HepG2 (cell line): ENCODE results near the gene PRCD. TPM values are rescaled to one million over a fixed set of nuclear protein-coding genes. Genes with fewer than 3 reads are reported as not detected.
A peak's percentile ranks its signal among the peaks of the same experiment; 100 is the strongest.

Experiments used
- AHR ChIP-seq: IDR thresholded peaks from 2 replicates; pipeline ENCODE4 v1.6.1; 2018; ENCODE audit warnings: missing genetic modification reagents, missing compliant biosample characterization
- BHLHE40 ChIP-seq: IDR thresholded peaks from 2 replicates; pipeline ENCODE4 v1.6.1; 2011; ENCODE audit warnings: low read length, improper control_type of control experiment
- HNRNPLL ChIP-seq: fragments of 200-400 bp; formaldehyde crosslinking; IDR thresholded peaks from 2 replicates; pipeline ENCODE4 v1.6.1; 2017; ENCODE audit warnings: mild to moderate bottlenecking, low read depth, low read length; ENCODE audit not compliant: poor library complexity, severe bottlenecking
- ISL2 ChIP-seq: sonication (generic); formaldehyde crosslinking; IDR thresholded peaks from 2 replicates; pipeline ENCODE4 v1.5.0; 2020; ENCODE audit warnings: missing genetic modification reagents
- MIXL1 ChIP-seq: IDR thresholded peaks from 2 replicates; pipeline ENCODE4 v1.6.1; 2016
- STAT5B ChIP-seq: sonication (generic); formaldehyde crosslinking; IDR thresholded peaks from 2 replicates; pipeline ENCODE4 v1.4.0; 2020; ENCODE audit warnings: missing genetic modification reagents
- TGIF2 ChIP-seq: IDR thresholded peaks from 2 replicates; pipeline ENCODE4 v1.6.1; 2016; ENCODE audit warnings: control low read depth, missing compliant biosample characterization
- ZNF253 ChIP-seq: sonication (generic); formaldehyde crosslinking; IDR thresholded peaks from 2 replicates; pipeline ENCODE4 v1.8.0; 2022; ENCODE audit warnings: mild to moderate bottlenecking, missing genetic modification reagents, borderline replicate concordance
- ZNF44 ChIP-seq: sonication (generic); formaldehyde crosslinking; IDR thresholded peaks from 2 replicates; pipeline ENCODE4 v1.5.1; 2020; ENCODE audit warnings: mild to moderate bottlenecking, missing genetic modification reagents
- ZNF510 ChIP-seq: sonication (generic); formaldehyde crosslinking; IDR thresholded peaks from 2 replicates; pipeline ENCODE4 v1.4.0; 2020; ENCODE audit warnings: low read depth, mild to moderate bottlenecking, missing genetic modification reagents
- ZNF775 ChIP-seq: sonication (generic); formaldehyde crosslinking; IDR thresholded peaks from 2 replicates; pipeline ENCODE4 v1.4.0; 2020; ENCODE audit warnings: missing genetic modification reagents, mild to moderate bottlenecking, moderate library complexity, borderline replicate concordance
- ZNF816 ChIP-seq: sonication (generic); formaldehyde crosslinking; IDR thresholded peaks from 2 replicates; pipeline ENCODE4 v1.8.0; 2022; ENCODE audit warnings: missing genetic modification reagents, mild to moderate bottlenecking, borderline replicate concordance
- ZNF83 ChIP-seq: sonication (generic); formaldehyde crosslinking; IDR thresholded peaks from 2 replicates; pipeline ENCODE4 v1.4.0; 2020; ENCODE audit warnings: missing genetic modification reagents, mild to moderate bottlenecking, borderline replicate concordance
- polyA plus RNA-seq, 8 experiments: library from polyadenylated mRNA; depleted of rRNA in 3 of 8; stranded (reverse) in 7 of 8; unstranded in 1 of 8; fragments of >200 nt; fragmentation: Illumina TruSeq in 4 of 8; extraction: Trizol in 4 of 8; gene quantifications; 2 replicates each; pipeline versions ENCODE4 v1.2.1 to v1.2.3, GENCODE V29; 2011 to 2016; ENCODE audit warnings: low read depth in 4 of 8, missing spikeins in 1 of 8, mixed read lengths in 1 of 8; ENCODE audit not compliant: insufficient read depth in 1 of 8
- total RNA-seq, 5 experiments: library from RNA; depleted of rRNA; stranded (reverse); fragments of >200 nt; fragmentation: Illumina TruSeq; extraction: Trizol; gene quantifications; 2 replicates each; pipeline ENCODE4 v1.2.3, GENCODE V29; 2016; ENCODE audit warnings: low read depth in 1 of 5
- TF ChIP-seq, protein P1 (sequence below): sonication (generic); formaldehyde crosslinking; IDR thresholded peaks from 2 replicates; pipeline ENCODE4 v1.5.1; 2020; ENCODE audit warnings: mild to moderate bottlenecking, missing genetic modification reagents, moderate library complexity
- TF ChIP-seq, protein P2 (sequence below): conservative IDR thresholded peaks from 2 replicates; pipeline ENCODE4 v1.6.1; 2018; ENCODE audit warnings: missing genetic modification reagents
- TF ChIP-seq, protein P3 (sequence below): sonication (generic); formaldehyde crosslinking; IDR thresholded peaks from 2 replicates; pipeline ENCODE4 v1.4.0; 2020; ENCODE audit warnings: missing genetic modification reagents
- TF ChIP-seq, protein P4 (sequence below): sonication (generic); formaldehyde crosslinking; IDR thresholded peaks from 2 replicates; pipeline ENCODE4 v1.9.0; 2021; ENCODE audit warnings: missing genetic modification reagents, borderline replicate concordance

The PRCD gene
- total and polyA plus RNA-seq, 2 of the 13 experiments (the other 11 are each of a cell fraction or from before 2014, with no cell fraction given) = 0.51 TPM; not detected in 1

DNA sequence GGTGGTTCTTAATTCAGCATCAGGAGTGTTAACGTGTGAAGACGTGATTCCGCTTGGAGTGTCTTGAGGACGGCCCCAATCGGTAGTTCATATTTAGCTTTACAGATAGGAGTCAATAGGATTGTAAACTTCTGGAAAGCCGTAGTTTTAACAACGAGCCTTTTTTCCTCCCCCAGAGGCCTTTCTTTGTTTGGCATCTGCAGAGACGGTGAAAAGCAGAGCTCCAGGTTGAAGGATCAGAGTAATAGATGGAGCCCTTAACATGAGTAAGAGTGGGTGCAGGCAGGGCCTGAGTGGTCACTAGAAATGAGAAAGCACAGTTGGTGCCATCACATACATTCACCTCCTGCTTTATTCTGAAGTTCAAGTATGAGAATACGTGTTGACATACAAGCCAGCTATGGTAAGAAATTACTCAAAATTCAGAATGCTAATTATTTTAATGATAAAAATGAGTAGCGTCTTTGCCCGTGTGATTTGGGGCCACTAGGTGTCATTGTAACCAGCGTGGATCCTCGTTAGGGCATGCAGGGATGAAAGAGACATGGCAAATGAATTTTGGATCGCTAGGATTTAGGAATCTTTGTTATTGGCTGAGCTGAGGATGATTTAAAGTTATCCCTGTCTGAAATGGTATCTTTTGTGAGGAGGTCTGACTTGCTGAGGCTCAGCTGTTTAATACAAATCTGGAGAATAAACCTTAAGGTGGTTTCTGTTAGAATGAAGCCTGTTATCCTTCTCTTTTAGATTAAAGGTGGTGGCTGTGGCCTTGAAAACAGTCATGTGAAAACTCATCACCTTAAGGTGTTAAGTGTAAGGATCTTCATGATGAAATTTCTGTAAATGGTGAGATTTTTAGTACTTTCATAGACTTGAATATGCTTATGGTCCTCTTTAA, 18.6 kb downstream of the PRCD start (continued):
- TF ChIP-seq TGIF2 (CRISPR knock-in tag) = no peak
- peak; percentile 3; the same call in 1 of the 2 replicates for TF ChIP-seq ZNF44
- TF ChIP-seq ISL2 (CRISPR knock-in tag) = 0 out of 2 replicates have a peak, but pooled peaks have one; percentile 37
- TF ChIP-seq ZNF816 (CRISPR knock-in tag) = no peak
- no peak for TF ChIP-seq MIXL1
- no peak for TF ChIP-seq ZNF83
- TF ChIP-seq, protein P1, sequence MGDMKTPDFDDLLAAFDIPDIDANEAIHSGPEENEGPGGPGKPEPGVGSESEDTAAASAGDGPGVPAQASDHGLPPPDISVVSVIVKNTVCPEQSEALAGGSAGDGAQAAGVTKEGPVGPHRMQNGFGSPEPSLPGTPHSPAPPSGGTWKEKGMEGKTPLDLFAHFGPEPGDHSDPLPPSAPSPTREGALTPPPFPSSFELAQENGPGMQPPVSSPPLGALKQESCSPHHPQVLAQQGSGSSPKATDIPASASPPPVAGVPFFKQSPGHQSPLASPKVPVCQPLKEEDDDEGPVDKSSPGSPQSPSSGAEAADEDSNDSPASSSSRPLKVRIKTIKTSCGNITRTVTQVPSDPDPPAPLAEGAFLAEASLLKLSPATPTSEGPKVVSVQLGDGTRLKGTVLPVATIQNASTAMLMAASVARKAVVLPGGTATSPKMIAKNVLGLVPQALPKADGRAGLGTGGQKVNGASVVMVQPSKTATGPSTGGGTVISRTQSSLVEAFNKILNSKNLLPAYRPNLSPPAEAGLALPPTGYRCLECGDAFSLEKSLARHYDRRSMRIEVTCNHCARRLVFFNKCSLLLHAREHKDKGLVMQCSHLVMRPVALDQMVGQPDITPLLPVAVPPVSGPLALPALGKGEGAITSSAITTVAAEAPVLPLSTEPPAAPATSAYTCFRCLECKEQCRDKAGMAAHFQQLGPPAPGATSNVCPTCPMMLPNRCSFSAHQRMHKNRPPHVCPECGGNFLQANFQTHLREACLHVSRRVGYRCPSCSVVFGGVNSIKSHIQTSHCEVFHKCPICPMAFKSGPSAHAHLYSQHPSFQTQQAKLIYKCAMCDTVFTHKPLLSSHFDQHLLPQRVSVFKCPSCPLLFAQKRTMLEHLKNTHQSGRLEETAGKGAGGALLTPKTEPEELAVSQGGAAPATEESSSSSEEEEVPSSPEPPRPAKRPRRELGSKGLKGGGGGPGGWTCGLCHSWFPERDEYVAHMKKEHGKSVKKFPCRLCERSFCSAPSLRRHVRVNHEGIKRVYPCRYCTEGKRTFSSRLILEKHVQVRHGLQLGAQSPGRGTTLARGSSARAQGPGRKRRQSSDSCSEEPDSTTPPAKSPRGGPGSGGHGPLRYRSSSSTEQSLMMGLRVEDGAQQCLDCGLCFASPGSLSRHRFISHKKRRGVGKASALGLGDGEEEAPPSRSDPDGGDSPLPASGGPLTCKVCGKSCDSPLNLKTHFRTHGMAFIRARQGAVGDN (CRISPR knock-in tag) = no peak
- TF ChIP-seq, protein P2, sequence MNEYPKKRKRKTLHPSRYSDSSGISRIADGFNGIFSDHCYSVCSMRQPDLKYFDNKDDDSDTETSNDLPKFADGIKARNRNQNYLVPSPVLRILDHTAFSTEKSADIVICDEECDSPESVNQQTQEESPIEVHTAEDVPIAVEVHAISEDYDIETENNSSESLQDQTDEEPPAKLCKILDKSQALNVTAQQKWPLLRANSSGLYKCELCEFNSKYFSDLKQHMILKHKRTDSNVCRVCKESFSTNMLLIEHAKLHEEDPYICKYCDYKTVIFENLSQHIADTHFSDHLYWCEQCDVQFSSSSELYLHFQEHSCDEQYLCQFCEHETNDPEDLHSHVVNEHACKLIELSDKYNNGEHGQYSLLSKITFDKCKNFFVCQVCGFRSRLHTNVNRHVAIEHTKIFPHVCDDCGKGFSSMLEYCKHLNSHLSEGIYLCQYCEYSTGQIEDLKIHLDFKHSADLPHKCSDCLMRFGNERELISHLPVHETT (CRISPR knock-in tag) = no peak; the same call in 1 of the 2 replicates
- TF ChIP-seq, protein P3, sequence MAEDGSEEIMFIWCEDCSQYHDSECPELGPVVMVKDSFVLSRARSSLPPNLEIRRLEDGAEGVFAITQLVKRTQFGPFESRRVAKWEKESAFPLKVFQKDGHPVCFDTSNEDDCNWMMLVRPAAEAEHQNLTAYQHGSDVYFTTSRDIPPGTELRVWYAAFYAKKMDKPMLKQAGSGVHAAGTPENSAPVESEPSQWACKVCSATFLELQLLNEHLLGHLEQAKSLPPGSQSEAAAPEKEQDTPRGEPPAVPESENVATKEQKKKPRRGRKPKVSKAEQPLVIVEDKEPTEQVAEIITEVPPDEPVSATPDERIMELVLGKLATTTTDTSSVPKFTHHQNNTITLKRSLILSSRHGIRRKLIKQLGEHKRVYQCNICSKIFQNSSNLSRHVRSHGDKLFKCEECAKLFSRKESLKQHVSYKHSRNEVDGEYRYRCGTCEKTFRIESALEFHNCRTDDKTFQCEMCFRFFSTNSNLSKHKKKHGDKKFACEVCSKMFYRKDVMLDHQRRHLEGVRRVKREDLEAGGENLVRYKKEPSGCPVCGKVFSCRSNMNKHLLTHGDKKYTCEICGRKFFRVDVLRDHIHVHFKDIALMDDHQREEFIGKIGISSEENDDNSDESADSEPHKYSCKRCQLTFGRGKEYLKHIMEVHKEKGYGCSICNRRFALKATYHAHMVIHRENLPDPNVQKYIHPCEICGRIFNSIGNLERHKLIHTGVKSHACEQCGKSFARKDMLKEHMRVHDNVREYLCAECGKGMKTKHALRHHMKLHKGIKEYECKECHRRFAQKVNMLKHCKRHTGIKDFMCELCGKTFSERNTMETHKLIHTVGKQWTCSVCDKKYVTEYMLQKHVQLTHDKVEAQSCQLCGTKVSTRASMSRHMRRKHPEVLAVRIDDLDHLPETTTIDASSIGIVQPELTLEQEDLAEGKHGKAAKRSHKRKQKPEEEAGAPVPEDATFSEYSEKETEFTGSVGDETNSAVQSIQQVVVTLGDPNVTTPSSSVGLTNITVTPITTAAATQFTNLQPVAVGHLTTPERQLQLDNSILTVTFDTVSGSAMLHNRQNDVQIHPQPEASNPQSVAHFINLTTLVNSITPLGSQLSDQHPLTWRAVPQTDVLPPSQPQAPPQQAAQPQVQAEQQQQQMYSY (CRISPR knock-in tag) = no peak
- TF ChIP-seq BHLHE40 = no peak
- no peak for TF ChIP-seq HNRNPLL
- TF ChIP-seq ZNF510 (CRISPR knock-in tag) = no peak; the same call in 1 of the 2 replicates
- no peak for TF ChIP-seq ZNF775 (CRISPR knock-in tag)
- TF ChIP-seq, protein P4, sequence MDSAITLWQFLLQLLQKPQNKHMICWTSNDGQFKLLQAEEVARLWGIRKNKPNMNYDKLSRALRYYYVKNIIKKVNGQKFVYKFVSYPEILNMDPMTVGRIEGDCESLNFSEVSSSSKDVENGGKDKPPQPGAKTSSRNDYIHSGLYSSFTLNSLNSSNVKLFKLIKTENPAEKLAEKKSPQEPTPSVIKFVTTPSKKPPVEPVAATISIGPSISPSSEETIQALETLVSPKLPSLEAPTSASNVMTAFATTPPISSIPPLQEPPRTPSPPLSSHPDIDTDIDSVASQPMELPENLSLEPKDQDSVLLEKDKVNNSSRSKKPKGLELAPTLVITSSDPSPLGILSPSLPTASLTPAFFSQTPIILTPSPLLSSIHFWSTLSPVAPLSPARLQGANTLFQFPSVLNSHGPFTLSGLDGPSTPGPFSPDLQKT (CRISPR knock-in tag) = no peak
- TF ChIP-seq ZNF253 (CRISPR knock-in tag) = no peak
- TF ChIP-seq STAT5B (CRISPR knock-in tag) = no peak
- no peak for TF ChIP-seq AHR (CRISPR knock-in tag)
